GM18499 (cell line): ENCODE measurements around the gene KIRREL3.

Experiments used
- ATAC-seq: cut with Tn5 transposase; IDR thresholded peaks from one replicate; pipeline ENCODE4 v1.9.1; 2021; ENCODE audit warnings: moderate number of reproducible peaks; ENCODE audit not compliant: insufficient read depth, unreplicated experiment

KIRREL3 gene

DNA sequence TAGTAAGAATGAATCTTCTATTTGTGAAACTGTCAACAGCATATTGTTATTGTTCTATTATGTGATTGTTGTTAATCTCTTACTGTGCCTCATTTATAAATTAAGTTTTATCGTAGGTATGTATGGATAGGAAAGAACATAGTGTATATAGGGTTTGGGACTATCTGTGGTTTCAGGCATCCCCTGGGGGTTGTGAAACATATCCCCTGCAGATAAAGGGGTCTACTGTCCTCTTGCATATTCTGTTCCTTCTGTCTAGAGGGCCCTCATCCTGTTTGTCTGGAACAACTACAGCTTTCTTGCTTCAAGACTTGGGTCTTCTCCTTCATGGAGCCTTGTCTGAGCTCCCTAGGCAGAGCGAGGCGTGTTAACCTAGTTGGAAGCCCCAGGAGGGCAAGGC lies 159.6 kb downstream of the KIRREL3 start:
- ATAC-seq, result no peak

DNA sequence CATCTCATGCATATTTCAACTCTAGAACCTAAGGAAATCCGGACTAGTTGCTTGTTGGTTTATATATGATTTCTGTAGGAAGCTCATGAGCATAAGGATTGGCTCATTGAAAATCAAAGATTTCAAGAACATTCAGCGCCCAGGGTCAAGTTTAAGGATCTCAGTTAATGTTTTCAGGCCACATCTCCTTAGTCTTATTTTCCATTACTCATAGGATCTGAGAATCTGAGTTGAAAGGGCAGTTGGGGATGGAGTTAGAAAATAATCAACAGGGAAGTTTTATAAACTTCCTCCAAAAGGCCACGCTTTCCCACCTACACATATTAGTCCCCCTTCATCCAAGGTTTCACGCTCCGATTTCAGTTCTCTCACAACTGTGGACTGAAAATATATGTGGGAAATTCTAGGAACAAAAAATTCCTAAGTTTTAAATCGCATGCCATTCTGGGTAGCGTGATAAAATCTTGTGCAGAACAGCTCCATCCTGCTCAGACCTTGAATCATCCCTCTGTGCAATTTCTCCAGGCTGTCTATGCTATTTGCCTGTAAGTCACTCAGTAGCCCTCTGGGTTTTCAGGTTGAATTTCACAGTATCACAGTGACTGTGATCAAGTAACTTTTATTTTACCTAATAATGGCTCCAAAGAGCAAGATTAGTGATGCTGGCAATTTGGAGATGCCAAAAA lies 160.2 kb downstream of the KIRREL3 start:
- no peak for ATAC-seq

DNA sequence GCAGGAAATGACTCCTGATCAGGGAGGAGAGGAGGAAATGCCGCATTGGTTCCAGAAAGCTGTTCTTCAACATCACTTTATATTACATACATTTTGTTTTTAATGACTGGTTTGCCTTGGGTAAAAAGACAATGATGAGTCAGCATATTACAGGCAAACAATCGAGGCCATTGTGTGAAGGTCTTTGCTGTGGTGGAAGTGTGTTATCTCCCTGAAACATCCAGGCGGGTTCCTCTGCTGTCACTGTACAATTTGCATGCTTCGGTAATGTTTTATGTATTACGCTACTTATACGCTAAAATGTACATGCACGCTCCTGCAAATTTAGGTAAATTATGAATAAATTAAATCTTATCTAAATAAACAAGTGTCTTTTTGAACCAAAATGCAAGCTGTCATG lies 161.1 kb downstream of the KIRREL3 start:
- ATAC-seq, result no peak

DNA sequence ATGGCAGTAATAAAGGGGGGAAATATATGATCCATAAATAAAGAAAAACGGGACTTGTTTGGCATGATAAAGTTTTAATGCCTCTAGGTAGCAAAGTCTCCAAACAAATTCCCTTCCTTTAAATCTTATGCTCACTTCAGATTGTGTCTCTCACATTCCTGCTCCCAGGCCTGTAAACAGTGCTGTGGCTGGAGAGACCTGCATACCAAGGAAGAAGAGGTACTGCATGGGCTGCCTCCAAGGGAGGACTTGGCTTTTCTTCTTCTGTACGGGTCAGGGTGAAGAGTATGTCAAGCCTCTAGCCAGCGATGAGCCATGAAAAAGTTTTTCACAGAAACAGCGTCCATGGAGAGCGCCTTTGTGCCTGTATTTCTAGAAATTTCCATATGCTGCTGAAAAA lies 161.8 kb downstream of the KIRREL3 start:
- ATAC-seq, result no peak

DNA sequence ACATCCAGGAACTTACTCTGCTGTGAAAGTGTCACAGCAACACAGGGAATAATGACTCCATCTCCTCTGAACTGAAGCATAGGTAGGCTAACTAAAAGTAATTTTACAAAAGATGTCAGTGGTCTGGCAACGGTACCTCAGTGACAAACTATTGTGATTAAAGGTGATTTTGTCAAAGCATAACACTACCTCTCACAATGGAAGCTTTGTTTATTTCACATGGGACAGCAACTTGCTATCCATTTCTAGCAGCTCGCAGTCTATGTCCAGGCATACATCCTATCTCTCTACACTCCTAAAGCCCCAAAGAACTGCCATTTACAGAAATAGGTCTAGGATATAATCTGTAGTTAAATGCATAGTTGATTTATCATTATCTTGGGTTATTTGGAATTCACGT lies 163.0 kb downstream of the KIRREL3 start:
- ATAC-seq, result no peak

DNA sequence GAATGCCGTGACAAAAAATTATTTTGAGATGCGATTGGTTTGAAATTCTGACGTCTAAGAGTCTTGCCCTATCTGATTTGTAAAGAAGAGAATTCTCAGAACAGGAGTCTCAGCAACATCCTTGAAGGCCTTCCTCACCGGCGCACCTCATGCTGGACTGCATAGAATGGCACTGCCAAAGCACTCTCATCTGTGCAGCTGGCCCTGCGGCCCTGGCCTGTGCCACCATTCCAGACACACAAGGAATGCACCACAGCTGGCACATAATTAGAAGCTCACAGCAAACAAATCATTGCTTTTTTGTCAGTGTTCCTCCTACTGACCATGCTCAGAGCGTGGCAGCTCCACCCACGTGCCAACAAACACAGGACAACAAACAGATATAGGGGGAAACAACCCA lies 166.0 kb downstream of the KIRREL3 start:
- ATAC-seq, result no peak

DNA sequence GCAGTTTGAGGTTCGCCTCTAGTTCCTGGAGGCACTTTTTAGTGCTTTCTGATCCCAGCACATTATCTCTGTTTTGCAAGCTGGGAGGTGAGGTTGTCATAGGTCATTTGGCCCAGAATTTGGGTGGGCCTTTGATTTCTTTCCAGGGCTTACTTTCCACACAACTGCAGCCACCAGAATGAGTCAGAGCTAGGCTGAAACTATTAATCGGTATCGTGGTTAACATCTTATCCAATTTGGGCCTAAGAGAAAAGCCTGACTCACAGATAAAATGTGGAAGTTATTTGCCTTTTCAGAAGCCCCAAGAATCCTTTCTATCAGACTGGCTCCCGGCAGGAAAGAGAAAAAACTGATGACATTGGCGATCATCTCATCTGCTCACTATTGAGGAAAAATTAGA lies 166.4 kb downstream of the KIRREL3 start:
- no peak for ATAC-seq

DNA sequence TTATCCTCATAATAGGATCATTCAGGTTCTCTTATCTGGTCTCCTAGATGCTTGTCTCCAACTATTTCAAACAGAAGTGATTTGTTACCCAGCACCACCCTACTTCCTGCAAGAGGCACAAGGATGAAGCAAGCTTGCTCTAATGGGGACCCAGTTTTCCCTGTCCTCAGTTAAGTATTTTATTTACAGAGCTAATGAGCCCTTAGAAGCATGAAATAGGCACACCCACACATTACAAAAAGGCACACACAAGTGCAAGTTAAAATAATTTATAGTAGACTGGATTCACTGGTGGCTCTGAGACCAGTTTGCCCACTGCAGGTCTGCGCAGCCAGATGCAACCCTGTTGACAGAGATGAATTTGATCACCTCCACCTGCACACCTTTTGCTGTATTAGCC lies 167.5 kb downstream of the KIRREL3 start:
- ATAC-seq, result no peak

DNA sequence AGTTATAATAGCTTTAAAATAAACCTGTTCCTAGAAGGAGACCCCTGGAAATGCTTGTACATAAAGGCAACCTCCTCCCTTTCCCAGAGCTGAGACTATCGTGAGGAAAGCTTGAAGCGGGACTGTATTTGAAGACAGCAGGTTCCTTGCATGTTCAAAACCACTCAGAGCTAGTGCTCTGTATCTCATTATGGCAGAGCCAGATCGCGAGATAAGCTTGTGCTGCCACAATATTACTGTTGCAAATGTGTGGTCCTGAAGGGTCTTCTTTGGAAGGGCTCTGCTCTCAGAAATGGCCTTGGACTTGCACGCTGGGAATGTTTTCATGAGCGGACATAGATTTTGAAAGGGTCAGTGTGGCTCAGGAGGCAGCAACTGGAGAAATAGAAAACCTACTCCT lies 168.2 kb downstream of the KIRREL3 start:
- no peak for ATAC-seq

DNA sequence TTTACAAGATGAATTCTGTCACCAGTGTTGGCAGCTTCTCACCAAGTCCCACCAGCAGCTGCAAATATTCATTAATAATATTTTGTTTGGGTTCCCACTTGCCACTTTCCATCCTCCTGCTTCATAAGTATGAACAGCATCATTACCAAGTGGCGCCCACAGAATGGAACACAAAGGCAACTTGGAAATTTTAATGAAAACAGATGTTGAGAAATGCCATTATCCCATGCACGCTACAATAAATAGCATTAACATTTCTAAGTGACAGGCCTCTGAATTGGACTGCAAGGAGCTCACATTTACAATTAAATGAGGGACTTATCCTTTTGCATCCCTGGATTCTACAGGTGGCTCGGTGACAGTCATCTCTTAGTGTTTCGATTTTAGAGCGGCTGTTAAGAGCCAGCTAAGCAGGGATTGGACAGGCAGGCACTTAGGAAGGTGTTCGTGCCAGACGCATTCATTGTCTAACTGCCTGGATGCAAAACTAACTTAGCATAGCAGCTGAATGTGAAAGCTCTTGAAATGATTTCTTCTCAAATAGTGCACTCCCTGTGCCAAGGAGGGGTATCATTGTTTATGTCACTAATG lies 170.3 kb downstream of the KIRREL3 start:
- ATAC-seq, result no peak

DNA sequence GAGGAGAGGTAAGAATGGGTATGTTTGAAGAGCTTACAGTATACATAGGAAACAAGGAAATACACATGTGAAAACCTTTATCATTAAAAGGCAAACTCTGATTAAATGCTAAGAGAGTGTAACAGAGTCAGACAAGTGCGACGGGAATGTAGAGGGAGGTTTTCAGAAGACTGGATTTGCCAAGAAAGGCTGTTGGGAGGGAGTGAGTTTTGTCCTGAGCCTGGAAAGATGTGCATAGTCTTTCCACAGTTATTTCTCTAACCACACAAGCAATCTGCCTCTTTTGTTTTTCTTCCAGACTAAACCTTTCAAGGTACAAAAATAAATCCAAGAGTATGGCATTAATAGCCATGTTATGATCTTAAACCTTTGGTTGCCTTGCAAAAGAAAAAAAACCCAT lies 170.9 kb downstream of the KIRREL3 start:
- no peak for ATAC-seq

DNA sequence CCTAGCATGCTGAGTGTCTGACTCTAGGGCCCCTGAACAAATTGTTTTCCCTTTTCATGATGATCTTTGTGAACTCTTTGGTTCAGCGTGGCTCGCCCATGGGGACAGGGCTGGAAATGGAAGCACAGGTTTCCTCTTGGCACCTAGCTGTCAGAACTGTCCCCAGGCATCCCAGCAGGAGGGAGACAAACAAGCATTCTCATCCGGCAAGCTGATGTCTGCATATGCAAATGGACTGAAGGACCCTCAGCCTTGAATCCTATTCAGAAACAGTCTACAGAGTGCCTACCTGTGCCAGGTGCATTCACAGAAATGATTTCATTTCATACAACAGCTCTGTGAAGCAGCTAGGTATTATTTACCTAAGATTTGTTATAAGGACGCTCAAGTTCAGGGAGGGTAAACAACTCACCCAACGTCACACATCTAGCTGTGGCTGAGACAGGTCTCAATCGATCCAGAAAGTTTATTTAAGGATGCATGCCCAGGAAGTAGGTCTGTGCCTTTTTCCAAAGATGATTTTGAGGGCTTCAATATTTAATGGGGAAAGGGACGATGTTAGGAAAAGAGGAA lies 176.4 kb downstream of the KIRREL3 start:
- ATAC-seq, result no peak

DNA sequence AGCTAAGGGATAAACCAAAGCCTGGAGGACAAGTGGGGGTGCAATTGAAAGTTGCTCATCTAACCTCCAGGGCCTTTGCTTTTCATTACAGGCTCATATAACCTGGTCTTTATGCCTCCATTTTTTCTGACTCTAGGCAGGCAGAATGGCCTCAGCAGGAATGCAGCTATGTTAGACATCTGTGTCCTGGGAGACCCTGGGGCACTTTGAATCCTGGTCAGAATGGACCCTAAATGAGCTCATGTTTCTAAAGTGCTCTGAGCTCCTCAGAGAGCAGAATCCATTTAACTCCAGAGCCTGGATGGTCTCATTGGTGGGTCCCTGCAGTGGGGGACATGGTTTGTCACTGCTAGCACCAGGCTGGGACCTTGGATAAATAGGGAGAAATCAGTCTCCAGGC lies 177.3 kb downstream of the KIRREL3 start:
- ATAC-seq, result no peak

DNA sequence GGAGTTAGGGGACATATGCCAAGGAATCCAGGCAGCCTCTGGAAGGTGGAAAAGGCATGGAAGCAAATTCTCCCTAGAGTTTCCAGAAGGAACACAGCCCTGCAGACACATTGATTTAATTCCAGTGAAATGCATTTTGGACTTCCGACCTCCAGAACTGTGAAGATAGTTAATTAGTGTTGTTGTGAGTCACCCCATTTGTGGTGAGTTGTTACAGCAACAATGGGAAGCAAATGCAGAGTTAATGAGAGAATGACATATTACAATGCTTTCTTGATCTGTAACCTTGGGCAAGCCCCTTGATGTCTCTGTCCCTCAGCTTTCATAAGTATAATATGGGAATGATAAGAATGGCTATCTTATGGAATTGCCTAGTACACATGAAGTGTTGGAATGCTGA lies 178.7 kb downstream of the KIRREL3 start:
- no peak for ATAC-seq

DNA sequence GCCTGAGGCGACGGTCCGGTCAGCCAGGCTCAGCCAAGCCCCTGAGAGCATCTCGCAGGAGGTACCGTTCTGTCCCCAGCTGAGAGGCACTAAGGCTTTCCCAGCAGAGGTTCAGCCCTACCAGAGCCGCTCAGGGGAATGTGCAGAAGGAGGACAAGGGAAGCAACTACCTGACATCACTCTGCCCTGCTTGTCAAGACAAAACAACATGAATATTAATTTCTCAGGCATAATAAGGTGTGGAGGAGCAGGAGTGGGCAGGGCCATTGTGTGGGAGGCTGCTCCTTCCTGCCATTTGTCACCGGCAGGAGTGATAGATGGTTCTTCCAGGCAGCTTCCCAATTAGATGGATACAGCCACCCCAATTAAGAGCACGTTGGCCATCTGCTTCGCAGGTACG lies 181.4 kb downstream of the KIRREL3 start:
- no peak for ATAC-seq

DNA sequence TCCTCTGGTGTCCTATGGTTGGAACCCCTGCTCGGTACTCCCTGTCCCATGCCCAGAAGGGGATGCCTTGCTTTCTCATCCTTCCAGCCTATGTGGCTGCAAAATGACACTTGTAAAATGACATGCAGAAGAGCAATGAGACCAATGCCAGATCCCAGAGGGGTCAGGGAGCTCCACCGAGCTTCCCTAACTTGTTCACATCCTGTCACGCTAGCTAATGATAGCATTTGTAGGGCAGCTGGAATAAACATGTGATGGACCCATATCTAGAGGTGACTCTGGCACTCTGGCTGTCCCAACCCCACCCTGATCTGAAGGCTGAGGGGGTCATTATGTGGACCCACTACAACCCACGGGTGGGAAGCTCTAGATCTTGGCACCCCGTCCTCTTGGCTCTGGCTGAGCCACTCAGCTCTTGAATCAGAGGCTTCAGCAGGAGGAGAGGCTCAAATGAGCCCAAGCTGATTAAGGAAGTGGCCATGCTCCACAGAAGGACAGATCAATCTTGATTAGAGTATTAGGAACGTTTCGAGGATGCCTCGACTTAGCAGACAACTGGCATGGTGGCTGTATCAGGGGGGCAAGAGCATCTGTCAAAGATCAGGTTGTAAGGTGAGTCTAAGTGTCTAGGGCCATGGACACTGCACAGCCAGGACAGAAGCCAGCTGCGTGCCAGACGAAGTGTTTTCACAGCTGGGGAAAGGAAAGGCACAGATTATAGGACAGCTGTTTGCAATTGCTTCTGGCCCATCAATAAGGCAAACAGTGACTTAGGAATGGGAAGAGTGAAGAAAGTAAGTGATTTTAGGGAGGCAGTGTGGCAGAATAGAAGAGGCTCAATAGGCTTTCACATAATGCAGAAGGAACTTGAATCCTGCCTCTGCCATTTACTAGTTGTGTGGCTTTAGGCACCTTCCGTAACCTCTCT lies 182.8 kb downstream of the KIRREL3 start:
- ATAC-seq, result no peak

DNA sequence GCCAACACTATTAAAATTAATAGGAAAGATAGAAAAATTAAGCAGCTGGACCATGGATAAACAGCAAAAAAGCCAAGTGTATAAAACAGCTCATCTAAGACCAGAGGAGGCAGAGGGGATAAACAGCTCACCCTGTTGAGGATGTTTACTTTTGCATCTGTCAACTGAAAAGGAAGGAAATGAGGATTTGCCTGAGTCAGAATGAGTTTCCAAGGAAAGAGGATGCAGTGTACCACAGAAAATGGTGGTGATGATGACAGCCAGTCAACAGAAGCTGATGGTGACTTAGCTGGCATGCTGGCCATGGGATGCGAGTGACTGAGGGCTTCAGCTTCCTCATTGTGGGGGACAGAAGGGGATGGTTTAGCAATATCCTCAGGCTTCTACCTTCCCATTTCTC lies 183.5 kb downstream of the KIRREL3 start:
- ATAC-seq, result no peak

DNA sequence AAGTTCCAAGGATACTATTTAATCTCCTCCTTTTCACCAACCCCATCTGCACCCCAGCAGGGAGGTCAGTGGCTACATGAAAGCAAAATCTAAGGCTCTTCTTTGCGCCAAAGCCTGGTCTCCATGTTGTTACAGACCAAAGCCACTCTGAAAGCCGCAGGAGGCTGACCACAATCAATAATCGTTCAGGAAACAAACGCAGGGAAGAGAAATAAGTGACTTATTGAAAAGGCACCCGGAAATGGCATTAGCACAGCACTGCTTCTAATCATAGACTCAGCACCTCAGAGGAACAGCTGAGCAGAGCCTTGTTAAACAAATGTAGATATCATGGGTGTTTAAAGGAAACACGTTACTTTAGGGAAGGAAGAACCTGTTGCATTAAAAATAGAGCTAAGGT lies 183.9 kb downstream of the KIRREL3 start:
- no peak for ATAC-seq

DNA sequence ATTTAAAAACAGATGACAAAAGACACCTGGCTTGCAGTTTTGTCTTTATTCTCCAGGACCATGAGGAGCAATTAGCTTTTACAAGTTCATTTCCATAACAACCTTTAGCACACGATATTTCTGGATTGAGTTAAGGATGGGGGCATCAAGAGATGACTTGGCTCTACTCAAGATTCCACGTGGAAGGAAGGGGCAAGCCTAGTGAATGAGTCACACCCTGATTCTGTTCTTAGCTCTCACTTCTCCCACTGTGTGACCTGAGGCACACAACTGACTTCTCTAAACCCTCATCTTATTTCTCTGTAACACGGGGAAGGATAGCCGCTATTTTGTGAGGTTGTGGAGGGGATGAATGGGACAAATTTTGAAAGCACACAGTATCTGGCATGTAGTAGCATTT lies 185.5 kb downstream of the KIRREL3 start:
- no peak for ATAC-seq

DNA sequence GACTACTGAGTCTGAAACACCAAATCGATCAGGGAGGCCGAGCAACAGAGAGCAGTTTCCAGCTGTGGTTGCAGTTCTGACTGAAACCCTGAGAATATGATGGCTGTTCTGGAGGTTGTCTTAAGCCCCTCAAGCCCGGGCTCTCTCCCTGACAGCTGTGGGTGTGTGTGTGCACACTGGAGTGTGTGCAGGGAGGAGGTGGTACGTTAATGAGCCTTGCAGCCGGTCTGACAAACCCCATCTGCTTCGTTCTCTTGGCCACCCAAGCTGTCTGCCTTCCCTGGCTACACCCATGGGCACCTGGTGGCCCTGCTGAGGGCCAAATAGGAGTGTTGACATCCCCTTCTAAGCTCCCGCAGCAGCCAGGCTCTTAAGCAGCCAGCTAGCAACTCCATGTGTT lies 189.8 kb downstream of the KIRREL3 start:
- ATAC-seq, result no peak
